Lower leg skin (tissue), 3 donors: ENCODE data around the gene IL1R1.

Experiments
- POLR2A ChIP-seq, 2 donors: fragments of 450-650 bp; IDR thresholded peaks; one replicate each; pipeline ENCODE4 v1.6.1; 2016 to 2017; ENCODE audit warnings: antibody characterized with exemption in 2 of 2, mild to moderate bottlenecking in 1 of 2, moderate library complexity in 1 of 2
- TF ChIP-seq, protein P1 (sequence below), 3 donors: fragments of 450-650 bp; IDR thresholded peaks; one replicate each; pipeline ENCODE4 v1.5.1; 2016; ENCODE audit warnings: antibody characterized with exemption in 3 of 3, mild to moderate bottlenecking in 3 of 3, moderate library complexity in 2 of 3

DNA sequence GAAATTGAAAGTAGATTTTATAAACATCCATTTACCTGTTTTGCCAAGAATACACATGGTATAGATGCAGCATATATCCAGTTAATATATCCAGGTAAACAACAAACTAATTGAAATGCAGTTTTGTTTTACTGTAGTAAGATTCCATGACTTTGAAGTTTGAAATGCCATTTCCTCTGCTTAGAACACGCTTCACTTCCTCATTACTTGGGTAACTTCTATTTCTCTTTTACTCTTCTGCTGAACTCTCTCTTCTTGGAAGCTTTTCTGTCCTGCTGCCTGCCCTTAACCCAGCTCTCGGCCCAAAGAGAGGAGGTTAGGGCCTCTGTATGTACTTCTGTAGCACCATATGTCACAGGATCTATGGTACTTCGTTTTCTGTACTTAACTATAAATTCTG lies 30.2 kb downstream of the IL1R1 start:
- TF ChIP-seq, protein P1, sequence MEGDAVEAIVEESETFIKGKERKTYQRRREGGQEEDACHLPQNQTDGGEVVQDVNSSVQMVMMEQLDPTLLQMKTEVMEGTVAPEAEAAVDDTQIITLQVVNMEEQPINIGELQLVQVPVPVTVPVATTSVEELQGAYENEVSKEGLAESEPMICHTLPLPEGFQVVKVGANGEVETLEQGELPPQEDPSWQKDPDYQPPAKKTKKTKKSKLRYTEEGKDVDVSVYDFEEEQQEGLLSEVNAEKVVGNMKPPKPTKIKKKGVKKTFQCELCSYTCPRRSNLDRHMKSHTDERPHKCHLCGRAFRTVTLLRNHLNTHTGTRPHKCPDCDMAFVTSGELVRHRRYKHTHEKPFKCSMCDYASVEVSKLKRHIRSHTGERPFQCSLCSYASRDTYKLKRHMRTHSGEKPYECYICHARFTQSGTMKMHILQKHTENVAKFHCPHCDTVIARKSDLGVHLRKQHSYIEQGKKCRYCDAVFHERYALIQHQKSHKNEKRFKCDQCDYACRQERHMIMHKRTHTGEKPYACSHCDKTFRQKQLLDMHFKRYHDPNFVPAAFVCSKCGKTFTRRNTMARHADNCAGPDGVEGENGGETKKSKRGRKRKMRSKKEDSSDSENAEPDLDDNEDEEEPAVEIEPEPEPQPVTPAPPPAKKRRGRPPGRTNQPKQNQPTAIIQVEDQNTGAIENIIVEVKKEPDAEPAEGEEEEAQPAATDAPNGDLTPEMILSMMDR (IDR thresholded peaks at IDR 0.05), result no peak
- TF ChIP-seq POLR2A (IDR thresholded peaks at IDR 0.05), result no peak
